Measurements from ENCODE around the gene TFAP2A.

TFAP2A gene

GRCh38 chr6:10351791-10352190 lies 63.1 kb downstream of the TFAP2A start:
- H3K27me3 Mint-ChIP-seq (ENCODE audit: low read depth, poor library complexity): peaks cover 5% of the 10 kb centered on the region
- H3K27ac Mint-ChIP-seq: no peak overlapping the region
- H3K36me3 Mint-ChIP-seq (ENCODE audit: low read depth): no peaks in the 10 kb centered on the region
- DNase-seq: no peak
- peaks cover 29% of the 10 kb centered on the region for H3K4me1 Mint-ChIP-seq
- H3K9me3 Mint-ChIP-seq: peaks cover 4% of the 10 kb centered on the region
- TF ChIP-seq, protein P1, sequence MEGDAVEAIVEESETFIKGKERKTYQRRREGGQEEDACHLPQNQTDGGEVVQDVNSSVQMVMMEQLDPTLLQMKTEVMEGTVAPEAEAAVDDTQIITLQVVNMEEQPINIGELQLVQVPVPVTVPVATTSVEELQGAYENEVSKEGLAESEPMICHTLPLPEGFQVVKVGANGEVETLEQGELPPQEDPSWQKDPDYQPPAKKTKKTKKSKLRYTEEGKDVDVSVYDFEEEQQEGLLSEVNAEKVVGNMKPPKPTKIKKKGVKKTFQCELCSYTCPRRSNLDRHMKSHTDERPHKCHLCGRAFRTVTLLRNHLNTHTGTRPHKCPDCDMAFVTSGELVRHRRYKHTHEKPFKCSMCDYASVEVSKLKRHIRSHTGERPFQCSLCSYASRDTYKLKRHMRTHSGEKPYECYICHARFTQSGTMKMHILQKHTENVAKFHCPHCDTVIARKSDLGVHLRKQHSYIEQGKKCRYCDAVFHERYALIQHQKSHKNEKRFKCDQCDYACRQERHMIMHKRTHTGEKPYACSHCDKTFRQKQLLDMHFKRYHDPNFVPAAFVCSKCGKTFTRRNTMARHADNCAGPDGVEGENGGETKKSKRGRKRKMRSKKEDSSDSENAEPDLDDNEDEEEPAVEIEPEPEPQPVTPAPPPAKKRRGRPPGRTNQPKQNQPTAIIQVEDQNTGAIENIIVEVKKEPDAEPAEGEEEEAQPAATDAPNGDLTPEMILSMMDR (IDR thresholded peaks at IDR 0.05): no peak
- H3K4me3 Mint-ChIP-seq: no peak overlapping the region

- DNase-seq: no peak
- H3K9me3 Mint-ChIP-seq: peaks cover 4% of the 10 kb centered on the region
- TF ChIP-seq, protein P1 (IDR thresholded peaks at IDR 0.05): no peak
- H3K4me3 Mint-ChIP-seq: no peak overlapping the region
- H3K27ac Mint-ChIP-seq: no peak overlapping the region
- H3K36me3 Mint-ChIP-seq (ENCODE audit: low read depth): no peaks in the 10 kb centered on the region
- H3K27me3 Mint-ChIP-seq (ENCODE audit: low read depth, poor library complexity): peaks cover 7% of the 10 kb centered on the region
- H3K4me1 Mint-ChIP-seq: peaks cover 29% of the 10 kb centered on the region
Observed at GRCh38 chr6:10350720-10351119, 64.2 kb downstream of the TFAP2A start.

DNA sequence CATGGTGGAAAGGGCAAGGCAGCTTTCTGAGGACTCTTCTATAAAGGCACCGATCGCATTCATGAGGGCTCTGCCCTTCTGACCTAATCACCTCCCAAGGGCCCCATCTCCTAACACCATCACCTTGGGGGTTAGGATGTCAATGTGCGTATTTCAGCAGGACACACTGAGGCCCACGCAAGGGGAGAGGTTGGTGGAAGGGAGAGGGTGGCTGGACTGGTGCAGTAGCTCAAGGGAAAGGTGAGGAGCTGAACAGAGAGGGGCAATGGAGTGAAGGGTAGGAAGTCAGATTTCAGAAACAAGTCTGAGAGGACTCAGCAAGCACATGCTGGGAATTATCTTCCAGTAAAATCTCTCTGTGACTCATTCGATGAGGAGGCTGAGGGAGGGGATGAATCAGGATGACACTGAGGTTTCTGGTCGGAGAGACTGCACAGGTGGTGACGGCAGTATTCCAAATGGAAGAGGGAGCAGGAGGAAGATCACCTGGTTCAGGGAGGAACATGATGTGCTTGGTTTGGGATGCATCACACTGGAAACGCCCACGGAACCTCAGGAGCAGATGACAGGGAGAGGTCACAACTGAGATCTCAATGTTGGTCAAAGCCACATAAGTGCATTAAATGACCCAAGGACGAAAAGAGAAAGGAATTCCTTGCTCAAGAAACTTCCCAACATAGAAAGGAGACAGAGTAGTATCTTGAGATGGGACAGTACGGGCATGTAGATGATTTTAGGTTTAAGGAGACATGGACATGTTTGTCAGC lies 67.1 kb downstream of the TFAP2A start:
- Mint-ChIP-seq H3K27me3 (ENCODE audit: low read depth, poor library complexity) (peaks cover 18% of the 10 kb centered on the region), H3K36me3 (ENCODE audit: low read depth) (no peaks in the 10 kb centered on the region), H3K9me3 (peaks cover 4% of the 10 kb centered on the region), H3K4me1 (peaks cover 24% of the 10 kb centered on the region), H3K4me3 (no peak overlapping the region), H3K27ac (no peak overlapping the region)
- TF ChIP-seq, protein P1 (IDR thresholded peaks at IDR 0.05): no peak
- no peak for DNase-seq
